DMS79 (cell line): ENCODE measurements around the gene FAM76A.
"Not testable (repeated sequence)": the region's sequence is repeated elsewhere in the genome, so short reads cannot be mapped to it uniquely, and the experiment has no call there.

Experiments used
- DNase-seq: peaks from one replicate; lab custom pipeline; 2025; lab: John Stamatoyannopoulos, UW

The FAM76A gene

GRCh38 chr1:27778056-27778455 lies 52.3 kb downstream of the FAM76A start:
- DNase-seq: no peak

- no peak for DNase-seq
These were observed 53.4 kb downstream of the FAM76A start for GRCh38 chr1:27779122-27779521.

- no peak for DNase-seq
These were observed 57.2 kb downstream of the FAM76A start for GRCh38 chr1:27782950-27783349.

GRCh38 chr1:27784700-27785099 lies 58.9 kb downstream of the FAM76A start:
- no peak for DNase-seq

GRCh38 chr1:27785781-27786455 lies 60.2 kb downstream of the FAM76A start:
- DNase-seq: no peak

GRCh38 chr1:27787895-27788294 lies 62.1 kb downstream of the FAM76A start:
- no peak for DNase-seq

- no peak for DNase-seq
These were observed 63.8 kb downstream of the FAM76A start for GRCh38 chr1:27789540-27790041.

GRCh38 chr1:27790270-27790669 lies 64.5 kb downstream of the FAM76A start:
- not testable (repeated sequence) for DNase-seq

- DNase-seq: no peak
These were observed 69.8 kb downstream of the FAM76A start for GRCh38 chr1:27795601-27796000.

- DNase-seq: no peak
These were observed 79.0 kb downstream of the FAM76A start for GRCh38 chr1:27804791-27805190.

GRCh38 chr1:27806758-27807157 lies 81.0 kb downstream of the FAM76A start:
- DNase-seq: no peak

GRCh38 chr1:27807385-27807784 lies 81.6 kb downstream of the FAM76A start:
- no peak for DNase-seq

GRCh38 chr1:27808131-27808530 lies 82.4 kb downstream of the FAM76A start:
- not testable (repeated sequence) for DNase-seq

GRCh38 chr1:27809883-27810282 lies 84.1 kb downstream of the FAM76A start:
- no peak for DNase-seq

GRCh38 chr1:27811741-27812500 lies 86.2 kb downstream of the FAM76A start:
- DNase-seq: no peak
